HG03439 (cell line): Measurements from ENCODE around the gene ADAM8.

Experiments
- ATAC-seq: cut with Tn5 transposase; IDR thresholded peaks from one replicate; pipeline ENCODE4 v1.9.1; 2021; ENCODE audit warnings: mild to moderate bottlenecking, moderate library complexity; ENCODE audit not compliant: unreplicated experiment

The ADAM8 gene

GRCh38 chr10:133309100-133309719 is 32.5 kb upstream of the ADAM8 start:
- peak; percentile 78 for ATAC-seq

GRCh38 chr10:133308421-133309099 is 31.9 kb upstream of the ADAM8 start, which contains the start of the genes TUBGCP2 and ZNF511:
Gene TUBGCP2 (minus strand): TSS chr10:133308872. CDS start chr10:133302941, 5,931 bp downstream.
Gene ZNF511 (plus strand): TSS chr10:133308914. CDS start chr10:133308944, 30 bp downstream.
- ATAC-seq, result peak; percentile 79

- ATAC-seq, result peak; percentile 42
Measured at GRCh38 chr10:133307776-133308420, 31.2 kb upstream of the ADAM8 start.

GRCh38 chr10:133306941-133307379 is 30.3 kb upstream of the ADAM8 start:
- ATAC-seq, result no peak

GRCh38 chr10:133306097-133306476 is 29.4 kb upstream of the ADAM8 start:
- ATAC-seq, result no peak

- no peak for ATAC-seq
Measured at GRCh38 chr10:133303206-133303605, 26.5 kb upstream of the ADAM8 start.

GRCh38 chr10:133302230-133302629 is 25.6 kb upstream of the ADAM8 start:
- no peak for ATAC-seq

GRCh38 chr10:133299738-133300137 is 23.1 kb upstream of the ADAM8 start:
- ATAC-seq, result no peak

GRCh38 chr10:133299224-133299623 is 22.6 kb upstream of the ADAM8 start:
- no peak for ATAC-seq

- no peak for ATAC-seq
Measured at GRCh38 chr10:133298466-133298865, 21.8 kb upstream of the ADAM8 start.

GRCh38 chr10:133297504-133297903 is 20.8 kb upstream of the ADAM8 start:
- ATAC-seq, result no peak

GRCh38 chr10:133295426-133296320 is 19.0 kb upstream of the ADAM8 start:
- ATAC-seq, result no peak

GRCh38 chr10:133294189-133294588 is 17.5 kb upstream of the ADAM8 start:
- ATAC-seq, result no peak

- no peak for ATAC-seq
Measured at GRCh38 chr10:133293810-133294119, 17.1 kb upstream of the ADAM8 start.

- no peak for ATAC-seq
Measured at GRCh38 chr10:133292919-133293809, 16.5 kb upstream of the ADAM8 start.

- no peak for ATAC-seq
Measured at GRCh38 chr10:133289761-133290160, 13.1 kb upstream of the ADAM8 start.

GRCh38 chr10:133287832-133288500 is 11.3 kb upstream of the ADAM8 start:
- no peak for ATAC-seq

- ATAC-seq, result no peak
Measured at GRCh38 chr10:133286366-133286765, 9.7 kb upstream of the ADAM8 start.

GRCh38 chr10:133285217-133285616 is 8.5 kb upstream of the ADAM8 start:
- no peak for ATAC-seq

- ATAC-seq, result no peak
Measured at GRCh38 chr10:133283931-133284330, 7.3 kb upstream of the ADAM8 start.
